ENCODE measurements around the gene SZRD1.

Gene SZRD1

GRCh38 chr1:16367258-16367967 lies 371 bp downstream of the SZRD1 start:
- DNase-seq (ENCODE audit: low read depth): peak; percentile 72

GRCh38 chr1:16367968-16368890 lies 1.2 kb downstream of the SZRD1 start:
- no peak for DNase-seq (ENCODE audit: low read depth)

DNA sequence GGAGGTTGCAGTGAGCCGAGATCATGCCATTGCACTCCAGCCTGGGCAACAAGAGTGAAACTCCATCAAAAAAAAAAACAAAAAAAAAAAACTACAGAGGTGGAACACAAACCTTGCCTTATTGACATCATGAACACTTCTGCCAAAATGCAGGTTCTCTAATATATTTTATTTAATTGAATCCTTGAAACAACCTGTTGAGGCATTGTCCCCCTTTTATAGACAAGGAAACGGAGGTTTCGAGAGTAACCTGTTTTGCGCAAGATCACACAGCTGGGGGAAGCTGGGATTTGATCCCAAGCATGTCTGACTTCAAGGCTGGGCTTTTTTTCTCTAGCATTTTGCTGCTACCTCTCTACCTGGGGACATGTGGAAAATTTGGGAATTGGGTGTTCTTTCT lies 2.8 kb downstream of the SZRD1 start:
- no peak for DNase-seq (ENCODE audit: low read depth)

GRCh38 chr1:16371725-16372124 lies 4.7 kb downstream of the SZRD1 start:
- no peak for DNase-seq (ENCODE audit: low read depth)

DNA sequence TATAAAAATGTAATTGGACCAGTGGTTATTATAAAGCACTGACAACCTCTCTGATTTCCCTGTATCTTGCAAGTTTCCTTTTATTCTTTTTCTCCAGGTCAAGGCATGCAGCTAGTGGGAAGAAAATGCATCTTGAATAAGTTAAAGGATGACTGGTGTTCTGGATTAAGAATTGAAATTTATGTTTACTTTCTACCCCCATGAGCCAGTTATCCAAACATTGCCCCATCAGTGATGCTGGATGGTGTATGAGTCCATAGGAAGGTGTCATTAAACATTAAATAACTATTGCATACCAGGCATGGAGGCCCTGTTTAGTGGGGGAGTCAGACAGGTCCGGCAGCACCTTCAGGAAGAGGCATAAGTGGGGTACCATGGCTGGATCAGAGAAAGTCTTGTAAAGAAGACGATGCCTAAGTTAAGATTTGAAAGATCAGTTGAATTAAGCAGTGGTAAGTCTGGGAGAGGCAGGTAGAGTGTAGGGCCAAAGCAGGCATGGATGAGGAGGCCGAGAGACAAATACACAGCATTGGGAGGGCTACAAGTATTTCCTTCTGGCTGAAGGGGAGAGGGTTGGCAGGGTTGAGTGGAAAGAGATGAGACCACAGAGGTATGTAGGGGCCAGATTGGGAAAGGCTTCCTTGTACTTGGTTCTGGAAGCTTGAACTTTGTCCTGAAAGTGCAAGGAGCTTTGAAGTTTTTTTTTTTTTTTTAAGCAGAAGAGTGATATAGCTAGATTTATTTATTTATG lies 5.7 kb downstream of the SZRD1 start:
- no peak for DNase-seq (ENCODE audit: low read depth)

DNA sequence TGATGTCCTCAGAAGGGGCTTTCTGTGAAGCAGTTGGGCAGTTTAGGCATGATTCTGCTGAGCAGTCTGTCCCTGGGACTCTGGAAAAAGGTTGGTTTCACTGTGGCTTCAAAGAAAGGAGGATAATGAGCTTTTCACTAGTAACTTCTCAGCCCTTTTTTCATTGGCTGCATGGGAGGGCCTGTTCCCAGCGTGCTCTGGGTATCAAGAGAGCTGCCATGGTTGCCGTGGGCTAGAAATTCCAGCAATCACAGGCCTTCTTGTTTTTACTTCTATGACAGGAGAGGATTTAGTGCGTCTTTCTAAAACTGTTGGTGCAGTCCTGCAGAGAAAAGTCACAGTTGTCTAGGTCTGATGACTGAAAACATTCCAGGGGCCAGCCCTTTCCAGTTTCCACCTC lies 7.2 kb downstream of the SZRD1 start:
- DNase-seq (ENCODE audit: low read depth): no peak

- no peak for DNase-seq (ENCODE audit: low read depth)
Measured at GRCh38 chr1:16375521-16376340, 8.7 kb downstream of the SZRD1 start.

- no peak for DNase-seq (ENCODE audit: low read depth)
Measured at GRCh38 chr1:16376971-16377370, 9.9 kb downstream of the SZRD1 start.

GRCh38 chr1:16378443-16378842 lies 11.4 kb downstream of the SZRD1 start:
- no peak for DNase-seq (ENCODE audit: low read depth)

DNA sequence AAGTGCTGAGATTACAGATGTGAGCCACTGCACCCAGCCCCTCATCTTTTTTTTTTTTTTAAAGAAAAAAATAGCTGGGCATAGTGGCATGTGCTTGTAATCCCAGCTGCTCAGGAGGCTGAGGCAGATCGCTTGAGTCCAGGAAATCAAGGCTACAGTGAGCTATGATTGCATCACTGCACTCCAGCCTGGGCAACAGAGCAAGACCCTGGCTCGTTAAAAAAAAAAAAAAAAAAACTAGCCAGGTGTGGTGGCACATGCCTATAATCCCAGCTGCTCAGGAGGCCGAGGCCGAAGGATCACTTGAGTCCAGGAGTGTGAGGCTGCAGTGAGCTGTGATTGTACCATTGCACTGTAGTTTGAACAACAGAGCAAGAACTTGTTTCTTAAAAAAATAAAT lies 13.8 kb downstream of the SZRD1 start:
- DNase-seq (ENCODE audit: low read depth): no peak

- no peak for DNase-seq (ENCODE audit: low read depth)
Measured at GRCh38 chr1:16383888-16384287, 16.8 kb downstream of the SZRD1 start.

- no peak for DNase-seq (ENCODE audit: low read depth)
Measured at GRCh38 chr1:16385659-16386453, 18.8 kb downstream of the SZRD1 start.

DNA sequence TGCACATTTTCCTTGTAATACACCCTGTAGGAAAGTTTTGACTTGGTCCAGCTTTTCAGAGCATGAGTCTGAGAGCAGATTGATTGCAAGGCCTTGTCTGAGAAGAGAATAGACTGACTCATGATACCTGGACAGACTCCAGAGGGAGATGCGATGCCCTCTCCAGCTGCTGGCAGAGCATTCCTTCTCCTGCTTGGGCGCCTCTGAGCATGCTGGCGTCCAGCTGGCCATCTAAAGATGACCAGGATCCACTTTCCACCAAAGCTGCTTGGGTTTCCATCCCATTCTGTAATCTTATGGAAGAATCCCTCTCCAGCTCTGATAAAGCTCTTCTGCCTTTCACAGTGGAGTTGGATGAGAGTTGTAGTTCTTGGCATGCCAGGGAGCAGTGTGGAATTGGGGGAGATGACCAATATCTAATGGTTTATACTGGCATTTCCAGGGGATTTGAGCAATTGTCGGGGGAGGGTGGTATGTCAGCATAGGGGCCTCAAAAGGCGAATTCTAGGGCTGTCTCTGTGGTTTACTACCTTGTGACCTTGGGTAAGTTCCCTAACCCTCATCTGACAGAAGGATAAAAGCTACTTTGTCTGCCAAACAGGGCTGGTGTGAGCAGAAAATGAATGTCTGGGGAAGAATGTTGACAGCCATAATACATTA lies 19.5 kb downstream of the SZRD1 start:
- DNase-seq (ENCODE audit: low read depth): no peak

GRCh38 chr1:16387201-16388188 lies 20.5 kb downstream of the SZRD1 start:
- DNase-seq (ENCODE audit: low read depth): no peak

GRCh38 chr1:16391411-16391810 lies 24.4 kb downstream of the SZRD1 start:
- DNase-seq (ENCODE audit: low read depth): no peak

DNA sequence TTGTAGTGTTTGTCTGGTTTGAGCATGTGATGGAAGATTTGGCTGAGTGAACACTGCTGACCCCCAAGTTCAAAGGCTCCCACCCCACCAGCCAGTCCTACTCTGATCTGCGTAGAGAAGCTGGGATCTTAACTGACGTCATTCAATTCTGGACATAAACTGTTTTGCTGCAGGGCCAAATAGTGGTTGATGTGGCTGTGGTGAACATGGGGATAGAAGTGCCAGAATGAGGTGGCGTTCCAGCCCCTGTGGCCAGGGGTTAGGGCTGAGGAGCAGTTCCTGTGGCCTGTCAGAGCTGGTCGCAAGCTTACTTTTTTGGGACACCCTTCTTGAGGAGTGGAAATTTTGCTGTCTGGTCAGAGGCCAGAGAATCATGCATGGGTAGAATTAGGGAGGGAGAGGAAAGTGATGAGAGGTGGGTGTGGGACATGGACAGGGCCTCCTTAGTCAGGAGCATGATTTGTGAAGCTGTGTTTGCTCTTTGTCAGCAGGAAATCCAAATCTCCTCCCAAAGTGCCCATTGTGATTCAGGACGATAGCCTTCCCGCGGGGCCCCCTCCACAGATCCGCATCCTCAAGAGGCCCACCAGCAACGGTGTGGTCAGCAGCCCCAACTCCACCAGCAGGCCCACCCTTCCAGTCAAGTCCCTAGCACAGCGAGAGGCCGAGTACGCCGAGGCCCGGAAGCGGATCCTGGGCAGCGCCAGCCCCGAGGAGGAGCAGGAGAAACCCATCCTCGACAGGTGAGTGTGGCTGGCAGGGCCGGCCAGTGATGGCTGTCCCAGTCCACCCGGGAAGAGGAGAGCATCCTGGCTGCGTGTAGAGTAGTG lies 25.9 kb downstream of the SZRD1 start:
- DNase-seq (ENCODE audit: low read depth): no peak

DNA sequence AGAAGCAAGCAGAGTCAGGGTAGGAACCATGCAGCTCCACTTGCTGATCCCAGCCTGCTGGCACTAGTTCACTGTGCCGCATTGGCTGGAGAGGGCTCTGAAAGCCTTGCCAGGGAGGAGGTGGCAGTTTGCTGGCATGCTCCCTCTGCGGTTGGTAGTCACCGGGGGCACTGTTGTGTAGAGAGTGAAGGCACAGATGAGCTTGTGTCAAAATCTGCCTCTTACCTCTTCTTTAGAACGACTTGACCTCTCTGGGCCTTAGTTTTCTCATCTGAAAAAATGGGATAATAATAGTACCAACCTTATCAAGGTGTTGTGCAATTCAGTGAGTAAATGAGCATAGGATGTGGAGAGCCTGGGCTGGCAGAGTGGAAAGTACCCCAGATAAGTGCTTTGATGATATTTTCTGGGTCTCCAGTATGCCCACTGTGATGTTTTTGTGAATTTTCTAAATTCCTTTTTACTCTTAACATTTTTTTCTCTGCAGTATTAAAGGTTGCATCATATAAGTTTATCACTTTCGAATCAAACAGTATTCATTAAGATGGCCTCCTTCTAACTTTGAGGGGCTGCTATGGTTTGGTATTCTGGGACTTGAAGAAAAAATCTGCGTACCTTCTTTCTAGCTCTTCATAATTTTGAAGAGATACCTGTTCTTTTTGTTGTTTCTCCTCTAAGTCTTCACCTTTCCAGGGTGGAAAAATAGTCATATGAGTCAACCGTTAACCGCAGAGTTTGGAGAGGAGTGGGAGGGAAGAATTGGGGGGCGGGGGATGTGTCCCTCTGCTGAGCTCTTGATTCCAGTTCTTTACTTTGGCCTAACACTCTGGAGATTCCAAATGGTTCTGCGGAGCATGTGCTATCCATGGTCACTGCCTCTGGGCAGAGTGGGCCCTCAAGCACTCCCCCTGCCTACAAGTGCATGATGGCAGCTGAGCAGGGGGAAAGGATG lies 26.8 kb downstream of the SZRD1 start:
- DNase-seq (ENCODE audit: low read depth): no peak
